NB4 (cell line): ENCODE measurements around the gene PRCD.
A peak's percentile ranks its signal among the peaks of the same experiment; 100 is the strongest.
"Not testable (repeated sequence)": the region's sequence is repeated elsewhere in the genome, so short reads cannot be mapped to it uniquely, and the experiment has no call there.

Experiments used
- DNase-seq: peaks from one replicate; pipeline ENCODE4 v3.0.0; 2010; ENCODE audit warnings: low read depth
- H3K4me3 ChIP-seq: one replicate; pipeline ENCODE4 v1.5.1; 2011; ENCODE audit warnings: mild to moderate bottlenecking, low read depth, low read length, moderate library complexity
- CTCF ChIP-seq: IDR thresholded peaks from one replicate; pipeline ENCODE4 v1.5.1; 2012; ENCODE audit warnings: low read depth, low read length
- MAX ChIP-seq: IDR thresholded peaks from 2 replicates; pipeline ENCODE4 v1.6.1; 2011; ENCODE audit warnings: low read depth, low read length
- MYC ChIP-seq: IDR thresholded peaks from 2 replicates; pipeline ENCODE4 v1.6.1; 2011; ENCODE audit warnings: low read depth, low read length
- POLR2A ChIP-seq: IDR thresholded peaks from 2 replicates; pipeline ENCODE4 v1.6.1; 2011; ENCODE audit warnings: mild to moderate bottlenecking; ENCODE audit not compliant: insufficient read length; ENCODE audit errors: extremely low read depth

Gene PRCD

GRCh38 chr17:76512366-76513305 lies 27.2 kb upstream of the PRCD start:
- no peak for DNase-seq
- no peak overlapping the region for H3K4me3 ChIP-seq
- no peak for TF ChIP-seq MYC
- TF ChIP-seq POLR2A, result no peak
- no peak for TF ChIP-seq CTCF
- no peak for TF ChIP-seq MAX

GRCh38 chr17:76513306-76513692 lies 26.5 kb upstream of the PRCD start:
- H3K4me3 ChIP-seq, result no peak overlapping the region
- DNase-seq, result no peak
- TF ChIP-seq CTCF (no peak), MYC (no peak), POLR2A (no peak), MAX (no peak)

- not testable (repeated sequence) for H3K4me3 ChIP-seq, DNase-seq
Measured at GRCh38 chr17:76514355-76514754, 25.5 kb upstream of the PRCD start.

- peak; percentile 73 for DNase-seq
- H3K4me3 ChIP-seq, result peak overlapping the region; percentile 14
- TF ChIP-seq CTCF (no peak), MAX (peak; percentile 32; the same call in 1 of the 2 replicates)
Measured at GRCh38 chr17:76515274-76515949, 24.4 kb upstream of the PRCD start.

- no peak overlapping the region for H3K4me3 ChIP-seq
- no peak for DNase-seq
- TF ChIP-seq MAX (no peak), POLR2A (no peak), MYC (no peak), CTCF (no peak)
Measured at GRCh38 chr17:76517638-76518038, 22.2 kb upstream of the PRCD start.

GRCh38 chr17:76519048-76519966 lies 20.5 kb upstream of the PRCD start:
- no peak for TF ChIP-seq CTCF
- no peak for TF ChIP-seq POLR2A
- no peak for TF ChIP-seq MYC
- no peak for TF ChIP-seq MAX
- no peak for DNase-seq
- H3K4me3 ChIP-seq, result no peak overlapping the region
